Measurements from ENCODE around the gene ZNRF3.

Gene ZNRF3

DNA sequence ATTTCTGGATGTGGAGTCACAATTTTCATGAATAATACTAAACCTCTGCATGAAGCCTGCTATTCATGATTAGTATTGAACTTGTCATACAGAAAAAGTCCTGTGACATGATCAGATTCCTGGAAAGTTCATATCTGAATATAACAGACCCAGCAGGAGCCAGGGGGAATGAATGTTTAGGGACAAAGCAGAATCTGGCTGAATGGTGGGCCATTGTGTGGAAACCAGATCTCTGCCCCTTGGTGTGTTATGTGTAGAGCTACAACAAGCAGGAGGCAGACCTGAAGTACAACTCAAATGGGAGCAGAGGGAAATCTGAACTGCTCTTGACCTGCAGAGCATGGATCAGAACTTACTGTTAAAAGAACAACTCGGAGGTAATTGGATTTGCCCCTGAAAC, 219.7 kb downstream of the ZNRF3 start:
- DNase-seq = no peak

DNA sequence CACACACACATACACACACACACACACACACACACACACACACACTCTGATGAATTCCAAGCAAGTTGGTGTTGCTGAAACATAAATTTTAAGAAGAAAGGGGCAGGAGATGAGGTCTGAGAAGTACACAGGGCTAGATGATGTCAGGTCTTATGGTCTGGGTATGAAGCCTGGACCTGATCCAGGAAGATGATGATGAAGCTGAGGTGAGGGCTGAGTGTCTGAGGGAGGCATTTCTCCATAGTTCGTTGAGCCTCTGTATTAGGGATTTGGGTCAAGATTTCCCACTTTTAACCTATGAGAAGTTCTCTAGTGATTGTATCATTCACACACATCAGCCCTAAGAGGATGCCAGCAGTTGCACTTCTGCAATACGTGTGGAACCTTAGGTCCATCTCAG, 222.1 kb downstream of the ZNRF3 start:
- DNase-seq = no peak

DNA sequence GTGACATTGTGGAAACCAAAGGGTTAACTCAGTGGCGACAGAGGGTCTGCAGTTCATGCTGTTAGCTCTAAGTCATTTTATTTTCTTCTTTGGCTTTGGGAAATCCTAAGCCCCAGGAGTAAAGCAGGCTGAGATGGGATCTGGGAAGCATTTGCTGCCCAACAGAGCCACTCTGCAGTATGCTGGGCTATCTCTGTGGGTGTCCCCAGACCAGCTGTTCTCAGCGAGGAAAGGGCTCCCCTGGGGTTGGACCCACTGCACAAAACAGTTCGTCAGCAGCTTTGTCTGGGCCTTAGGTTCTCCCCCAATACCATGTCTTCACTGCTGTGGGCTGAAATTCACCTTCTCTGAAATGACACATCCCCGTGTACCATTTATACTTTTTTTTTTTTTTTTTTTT, 223.5 kb downstream of the ZNRF3 start:
- no peak for DNase-seq

All from stimulated activated CD4-positive, alpha-beta T cell treated with anti-CD3 and anti-CD28 coated beads, Interleukin-1b, Interleukin-23, amount 100 ng/mL, for 48 hours (primary cell).